Transverse colon (tissue), 4 donors: ENCODE data around the gene PRRC2A. TPM values are rescaled to one million over a fixed set of nuclear protein-coding genes. Genes with fewer than 3 reads are reported as not detected.

ENCODE experiments used
- DNase-seq: peaks from one replicate; pipeline ENCODE4 v3.0.0-alpha.2; 2019
- H3K27ac ChIP-seq, 4 donors: fragments of 200-600 bp; sonication (generic); 2 replicates each; pipeline ENCODE4 v1.5.1; 2016 to 2018; ENCODE audit warnings: inconsistent platforms in 4 of 4
- H3K27me3 ChIP-seq: fragments of 200-600 bp; sonication (generic); 2 replicates; pipeline ENCODE4 v1.5.1; 2017; ENCODE audit warnings: inconsistent platforms
- H3K36me3 ChIP-seq, 4 donors: fragments of 200-600 bp; sonication (generic); 2 replicates each; pipeline ENCODE4 v1.5.1; 2017 to 2019; ENCODE audit warnings: inconsistent platforms in 4 of 4
- H3K4me1 ChIP-seq, 4 donors: fragments of 200-600 bp; sonication (generic); 2 replicates each; pipeline ENCODE4 v1.5.1; 2017 to 2020; ENCODE audit warnings: inconsistent platforms in 4 of 4
- H3K4me3 ChIP-seq, 4 donors: fragments of 200-600 bp; sonication (generic); 1 replicate in 1 of 4; 2 replicates in 3 of 4; pipeline versions ENCODE4 v1.5.1 to v1.6.1; 2017 to 2019; ENCODE audit warnings: inconsistent platforms in 4 of 4
- H3K9me3 ChIP-seq, 2 donors: fragments of 200-600 bp; sonication (generic); 2 replicates each; pipeline ENCODE4 v1.5.1; 2017 to 2019; ENCODE audit warnings: inconsistent platforms in 2 of 2
- EP300 ChIP-seq: sonication (generic); formaldehyde crosslinking; IDR thresholded peaks from one replicate; pipeline ENCODE4 v1.6.1; 2017; ENCODE audit warnings: antibody characterized with exemption, low read depth
- POLR2A ChIP-seq: fragments of 450-650 bp; IDR thresholded peaks from one replicate; pipeline ENCODE4 v1.6.1; 2016; ENCODE audit warnings: antibody characterized with exemption, mild to moderate bottlenecking, moderate library complexity
- POLR2AphosphoS5 ChIP-seq, 3 donors: sonication (generic); formaldehyde crosslinking; IDR thresholded peaks; one replicate each; pipeline ENCODE4 v1.6.1; 2016; ENCODE audit warnings: antibody characterized with exemption in 3 of 3
- WGBS, 2 donors: methylation state at CpG; one replicate each; pipeline ENCODE4 v1.1.5; 2018; ENCODE audit warnings: low coverage in 1 of 2; 5-methylcytosine and 5-hydroxymethylcytosine counted together
- in situ Hi-C, 4 donors: fragments of 200-750 bp; cut with MboI; loops; one replicate each; pipeline versions ENCODE4 v1.15.0 to v1.15.1; 2017; ENCODE audit warnings: low sequenced_read_pairs in 3 of 4, low pct_ligation_motif_present in 1 of 4, low pct_unique_long_range_greater_than_20kb in 1 of 4
- intact Hi-C: fragments of 100-400 bp; cut with DNase I; formaldehyde crosslinking; loops from one replicate; pipeline ENCODE4 v1.15.1; 2023; ENCODE audit warnings: low total_unique reads
- total RNA-seq, 4 donors: library from RNA; depleted of rRNA; stranded (reverse); fragments of >200 nt; gene quantifications; one replicate each; pipeline ENCODE4 v1.1.0, GENCODE V29; 2016
- TF ChIP-seq, protein P1 (sequence below), 5 experiments: fragments of 200-600 bp in 3 of 5; fragments of 450-650 bp in 2 of 5; sonication (generic) in 3 of 5; IDR thresholded peaks; 1 replicate in 2 of 5; 2 replicates in 3 of 5; pipeline ENCODE4 v1.5.1; 2016 to 2017; ENCODE audit warnings: antibody characterized with exemption in 5 of 5, inconsistent platforms in 3 of 5, mild to moderate bottlenecking in 2 of 5, moderate library complexity in 1 of 5

PRRC2A gene
- total RNA-seq, 4 donors from 2014 or later = 63.9 to 138 (median 85.8) TPM

DNA sequence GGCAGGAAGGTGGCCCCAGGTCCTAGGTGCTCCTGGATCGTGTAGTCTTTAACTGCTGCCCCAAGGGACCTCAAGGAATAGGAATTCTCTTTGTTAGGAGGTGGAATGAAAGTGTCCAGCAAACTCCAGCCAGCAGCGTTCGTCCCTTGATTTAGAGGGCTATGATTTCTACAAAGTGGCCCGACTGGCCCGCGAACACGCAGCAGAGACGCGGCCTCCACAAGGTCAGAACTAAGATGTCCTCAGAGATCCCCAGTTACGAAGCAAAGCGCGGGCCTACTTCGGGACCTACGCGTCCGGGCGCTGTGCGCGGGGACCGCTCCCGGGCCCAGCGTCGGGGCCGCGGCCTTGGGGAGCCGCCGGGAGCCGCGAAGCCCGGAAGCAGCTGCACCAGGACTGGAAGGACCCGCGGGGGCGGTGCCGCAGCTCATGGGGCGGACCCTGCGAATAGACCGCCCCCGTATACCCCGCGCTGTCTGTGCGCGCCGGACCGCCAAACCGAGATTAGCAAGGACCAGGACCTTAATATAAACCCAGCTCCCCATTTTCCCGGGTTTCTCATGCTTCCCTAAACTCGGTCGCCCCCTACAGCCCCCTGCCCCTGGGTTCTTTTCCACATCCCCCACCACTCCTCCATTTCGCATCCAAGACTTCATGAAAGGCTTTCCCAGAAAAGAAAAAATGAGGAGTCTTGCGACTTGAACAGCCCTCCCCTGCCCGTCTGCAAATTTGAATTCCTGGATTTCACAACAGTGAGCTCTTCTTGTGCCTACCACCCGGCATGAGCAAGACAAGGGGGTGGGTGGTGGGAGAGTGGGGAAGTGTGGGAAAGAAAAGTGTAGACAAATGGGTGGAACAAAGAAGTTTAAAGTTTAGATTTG lies 40.1 kb downstream of the PRRC2A start, which contains the start of gene C6orf47:
Gene C6orf47, minus strand, starts transcription at position 398 of the 881 bp plus-strand sequence. CDS start 831 bp downstream, outside the sequence.
- peaks cover 0 to 6% (median 0%) of the 10 kb centered on the region in 4 donors for H3K36me3 ChIP-seq
- no peaks in the 10 kb centered on the region for H3K27me3 ChIP-seq
- H3K4me3 ChIP-seq = peak within 1 kb of the TSS; percentile 63 to 87 (median 76)
- H3K27ac ChIP-seq = peak within 1 kb of the TSS; percentile 88 to 95 (median 90)
- intact Hi-C loops = no loop called here
- DNase-seq = peak; percentile 91
- H3K4me1 ChIP-seq = peaks cover 30 to 75% (median 44%) of the 10 kb centered on the region in 4 donors
- H3K9me3 ChIP-seq = no peaks in the 10 kb centered on the region
- TF ChIP-seq POLR2AphosphoS5 (IDR thresholded peaks at IDR 0.05) (peak; percentile 86 to 96 (median 95)), EP300 (no peak), POLR2A (peak; percentile 95)
- WGBS, 2 donors = 0 to 1% methylated on average over 2 to 35 of the region's 52 CpGs
- in situ Hi-C loops = no loop called here

- TF ChIP-seq EP300 (no peak), POLR2AphosphoS5 (IDR thresholded peaks at IDR 0.05) (no peak), POLR2A (no peak)
- TF ChIP-seq, protein P1, sequence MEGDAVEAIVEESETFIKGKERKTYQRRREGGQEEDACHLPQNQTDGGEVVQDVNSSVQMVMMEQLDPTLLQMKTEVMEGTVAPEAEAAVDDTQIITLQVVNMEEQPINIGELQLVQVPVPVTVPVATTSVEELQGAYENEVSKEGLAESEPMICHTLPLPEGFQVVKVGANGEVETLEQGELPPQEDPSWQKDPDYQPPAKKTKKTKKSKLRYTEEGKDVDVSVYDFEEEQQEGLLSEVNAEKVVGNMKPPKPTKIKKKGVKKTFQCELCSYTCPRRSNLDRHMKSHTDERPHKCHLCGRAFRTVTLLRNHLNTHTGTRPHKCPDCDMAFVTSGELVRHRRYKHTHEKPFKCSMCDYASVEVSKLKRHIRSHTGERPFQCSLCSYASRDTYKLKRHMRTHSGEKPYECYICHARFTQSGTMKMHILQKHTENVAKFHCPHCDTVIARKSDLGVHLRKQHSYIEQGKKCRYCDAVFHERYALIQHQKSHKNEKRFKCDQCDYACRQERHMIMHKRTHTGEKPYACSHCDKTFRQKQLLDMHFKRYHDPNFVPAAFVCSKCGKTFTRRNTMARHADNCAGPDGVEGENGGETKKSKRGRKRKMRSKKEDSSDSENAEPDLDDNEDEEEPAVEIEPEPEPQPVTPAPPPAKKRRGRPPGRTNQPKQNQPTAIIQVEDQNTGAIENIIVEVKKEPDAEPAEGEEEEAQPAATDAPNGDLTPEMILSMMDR (IDR thresholded peaks at IDR 0.05) = no peak
- H3K4me1 ChIP-seq = peaks cover 30 to 68% (median 46%) of the 10 kb centered on the region in 4 donors
- peak overlapping the region in 1 of 4 donors; percentile 87 for H3K4me3 ChIP-seq
- in situ Hi-C loops = no loop called here
- no peaks in the 10 kb centered on the region for H3K9me3 ChIP-seq
- H3K27ac ChIP-seq = peak overlapping the region; percentile 88 to 95 (median 90)
- intact Hi-C loops = no loop called here
- DNase-seq = no peak
- H3K27me3 ChIP-seq = no peaks in the 10 kb centered on the region
- H3K36me3 ChIP-seq = peaks cover 0 to 6% (median 0%) of the 10 kb centered on the region in 4 donors
- 50 to 82% methylated on average over 2 to 12 of the region's 12 CpGs for WGBS, 2 donors
These were observed 41.0 kb downstream of the PRRC2A start for GRCh38 chr6:31661262-31662123.

- intact Hi-C loops = no loop called here
- DNase-seq = no peak
- H3K4me3 ChIP-seq = no peak overlapping the region
- H3K27ac ChIP-seq = peak overlapping the region in 1 of 4 donors; percentile 6
- peaks cover 38 to 73% (median 53%) of the 10 kb centered on the region in 4 donors for H3K4me1 ChIP-seq
- H3K9me3 ChIP-seq = no peaks in the 10 kb centered on the region
- peaks cover 0 to 9% (median 2%) of the 10 kb centered on the region in 4 donors for H3K36me3 ChIP-seq
- TF ChIP-seq EP300 (no peak), POLR2AphosphoS5 (IDR thresholded peaks at IDR 0.05) (no peak), POLR2A (no peak)
- TF ChIP-seq, protein P1 (IDR thresholded peaks at IDR 0.05) = no peak
- H3K27me3 ChIP-seq = no peaks in the 10 kb centered on the region
- WGBS, 2 donors = 84 to 89% methylated on average over 6 to 12 of the region's 12 CpGs
- in situ Hi-C loops = no loop called here
These were observed 41.7 kb downstream of the PRRC2A start for GRCh38 chr6:31662124-31662723.

DNA sequence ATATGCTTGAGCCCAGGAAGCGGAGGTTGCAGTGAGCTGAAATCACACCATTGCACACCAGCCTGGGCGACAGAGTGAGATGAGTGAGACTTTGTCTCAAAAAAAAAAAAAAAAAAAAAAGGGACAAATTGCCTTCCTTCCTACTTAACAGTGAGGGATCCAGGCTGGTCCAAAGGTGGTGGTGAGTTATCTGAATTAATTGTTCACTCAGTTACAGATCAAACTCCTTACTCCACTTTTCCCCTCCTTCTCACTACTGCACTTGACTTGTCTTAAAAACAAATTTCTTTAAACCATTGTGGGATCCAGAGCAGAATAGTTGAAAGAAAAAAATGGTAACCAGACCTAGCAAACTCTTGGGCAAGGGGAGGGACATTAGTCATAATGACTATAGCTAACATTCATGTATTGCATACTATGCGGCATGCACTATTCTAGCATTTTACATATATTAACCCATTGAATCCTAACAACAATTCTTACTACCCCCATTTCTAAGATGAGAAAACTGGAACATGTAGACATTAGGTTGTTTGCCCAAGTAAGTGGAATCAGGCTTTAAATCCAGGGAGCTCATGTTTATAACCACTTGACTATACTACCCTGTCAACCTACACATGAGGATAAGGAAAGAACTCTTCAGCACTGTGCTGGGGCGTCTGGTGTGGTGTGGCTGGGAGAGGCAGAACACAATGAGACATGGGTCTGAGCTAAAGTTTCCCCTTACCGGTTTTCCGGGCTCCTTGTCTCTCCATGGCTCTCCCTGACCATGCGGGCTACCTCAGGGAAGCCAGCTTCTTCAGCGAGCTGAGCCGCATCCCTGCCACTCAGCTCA lies 42.8 kb downstream of the PRRC2A start:
- Histone ChIP-seq H3K4me3 (peak overlapping the region; percentile 43 to 96 (median 84)), H3K27me3 (no peaks in the 10 kb centered on the region), H3K27ac (peak overlapping the region; percentile 93 to 99 (median 98)), H3K9me3 (no peaks in the 10 kb centered on the region), H3K36me3 (peaks cover 0 to 20% (median 6%) of the 10 kb centered on the region in 4 donors), H3K4me1 (peaks cover 35 to 71% (median 45%) of the 10 kb centered on the region in 4 donors)
- in situ Hi-C loops (no loop called here), intact Hi-C loops (no loop called here)
- no peak for TF ChIP-seq EP300
- no peak for TF ChIP-seq POLR2AphosphoS5 (IDR thresholded peaks at IDR 0.05)
- DNase-seq = no peak
- 69 to 93% methylated on average over 3 to 9 of the region's 9 CpGs for WGBS, 2 donors
